ENCODE measurements around the gene TNIP1.

Gene TNIP1

DNA sequence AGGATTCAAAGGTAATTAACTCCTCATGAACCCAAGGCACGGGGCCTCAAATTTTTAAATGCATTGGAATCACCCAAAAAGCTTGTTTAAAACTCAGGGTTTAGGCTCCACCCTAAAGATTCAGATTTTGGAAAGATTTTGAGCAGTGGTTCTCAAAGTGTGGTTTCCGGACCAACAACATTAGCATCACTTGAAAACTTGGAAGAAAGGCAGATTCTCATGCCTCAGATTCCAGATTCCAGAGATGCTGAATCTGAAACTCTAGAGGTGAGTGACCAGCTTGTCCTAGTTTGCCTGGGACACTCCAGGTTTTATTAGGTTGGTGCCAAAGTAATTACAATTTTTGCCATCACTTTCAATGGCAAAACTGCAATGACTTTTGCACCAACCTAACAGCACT, 24.7 kb upstream of the TNIP1 start:
- DNase-seq (ENCODE audit: low read depth), result no peak

DNA sequence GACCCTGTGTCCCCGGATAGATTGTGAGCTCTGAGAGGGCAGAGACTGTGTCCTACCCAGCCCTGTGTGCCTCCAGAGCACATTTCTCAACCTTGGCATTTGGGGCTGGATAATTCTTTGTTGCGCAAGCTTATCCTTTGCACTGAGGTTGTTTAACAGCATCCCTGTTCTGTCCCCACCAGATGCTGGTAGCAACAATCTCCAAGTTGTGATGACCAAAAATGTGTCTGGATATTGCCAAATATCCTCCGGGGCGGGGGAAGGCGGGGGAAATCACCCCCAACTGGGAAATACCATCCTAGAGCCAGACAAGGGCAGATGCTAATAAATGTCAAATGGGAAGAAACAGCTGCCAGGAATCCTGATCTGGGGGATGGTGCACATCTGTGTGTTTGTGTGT, 24.0 kb upstream of the TNIP1 start:
- no peak for DNase-seq (ENCODE audit: low read depth)

DNA sequence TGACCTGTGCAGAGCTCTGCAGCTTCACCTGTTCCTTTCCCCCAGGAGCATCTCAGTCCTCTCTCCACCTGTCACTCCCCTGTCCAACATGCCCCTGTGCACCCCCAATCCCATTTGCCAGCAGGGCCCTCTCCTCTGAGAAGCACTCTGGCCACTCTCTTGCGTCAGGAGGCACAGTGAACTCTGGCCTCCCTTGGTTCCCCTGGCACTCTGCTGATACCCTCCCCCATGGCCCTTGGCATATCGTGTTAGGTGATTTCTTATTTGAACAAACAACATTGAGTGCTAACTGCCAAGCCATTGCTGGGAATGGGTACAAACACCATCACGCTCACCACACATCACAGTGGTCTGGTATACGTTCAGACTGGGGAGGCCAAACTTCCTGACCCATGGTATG, 20.9 kb upstream of the TNIP1 start:
- DNase-seq (ENCODE audit: low read depth), result no peak

DNA sequence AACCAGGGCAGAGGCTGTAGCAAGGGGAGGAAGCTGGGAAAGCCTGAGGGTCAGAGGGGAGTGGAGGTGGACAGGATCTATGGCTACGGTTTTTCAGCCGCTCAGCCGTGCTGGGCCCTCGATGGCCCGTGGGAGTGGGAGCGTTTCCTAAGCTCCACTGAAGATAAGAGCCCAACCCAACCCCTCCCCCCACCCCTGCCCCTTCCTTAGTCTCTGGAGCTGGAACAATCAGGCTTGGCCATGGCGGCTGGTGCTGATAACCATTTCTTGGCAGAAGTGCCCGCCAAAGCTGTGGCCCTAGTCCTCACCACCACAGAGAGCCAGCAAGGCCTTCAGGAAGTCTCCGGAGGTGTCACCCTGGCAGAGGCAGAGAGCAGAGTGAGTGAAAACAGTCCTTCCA, 20.3 kb upstream of the TNIP1 start:
- DNase-seq (ENCODE audit: low read depth), result no peak

DNA sequence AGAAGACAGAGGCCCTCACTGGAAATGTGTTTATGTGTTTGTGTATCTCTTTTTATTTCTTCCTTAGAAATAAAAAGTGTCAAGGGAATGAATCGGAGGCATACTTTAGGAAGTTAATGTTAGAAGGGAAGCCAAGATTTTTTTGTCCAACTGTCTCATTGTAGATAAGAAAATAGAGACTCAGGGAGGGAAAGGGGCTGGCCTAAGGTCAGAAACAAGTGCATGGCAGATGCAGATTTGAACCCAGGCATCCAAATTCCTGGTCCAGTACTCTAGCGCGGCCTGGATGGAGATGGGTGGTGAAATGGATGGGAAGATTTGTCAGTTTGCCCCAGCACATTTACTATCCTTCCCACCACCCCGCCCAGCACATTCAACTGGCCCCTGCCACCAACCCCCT, 19.8 kb upstream of the TNIP1 start:
- no peak for DNase-seq (ENCODE audit: low read depth)

DNA sequence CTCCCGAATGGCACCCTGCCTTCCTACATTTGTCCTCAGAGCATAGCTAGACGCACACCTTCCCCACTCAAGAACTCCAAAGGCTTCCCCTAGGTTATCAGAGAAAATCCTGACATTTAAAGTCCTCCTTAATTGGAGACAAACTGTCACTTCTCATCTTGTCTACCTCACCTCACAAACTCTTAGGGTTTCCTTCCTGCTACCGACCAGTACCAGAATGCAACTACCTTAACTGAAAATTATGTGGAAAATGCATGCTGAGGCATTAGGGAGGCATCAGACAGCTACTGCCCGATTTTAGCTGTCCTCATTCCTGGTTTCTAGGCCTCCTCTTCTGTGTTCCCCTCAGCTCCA, 17.9 kb upstream of the TNIP1 start:
- DNase-seq (ENCODE audit: low read depth), result no peak

DNA sequence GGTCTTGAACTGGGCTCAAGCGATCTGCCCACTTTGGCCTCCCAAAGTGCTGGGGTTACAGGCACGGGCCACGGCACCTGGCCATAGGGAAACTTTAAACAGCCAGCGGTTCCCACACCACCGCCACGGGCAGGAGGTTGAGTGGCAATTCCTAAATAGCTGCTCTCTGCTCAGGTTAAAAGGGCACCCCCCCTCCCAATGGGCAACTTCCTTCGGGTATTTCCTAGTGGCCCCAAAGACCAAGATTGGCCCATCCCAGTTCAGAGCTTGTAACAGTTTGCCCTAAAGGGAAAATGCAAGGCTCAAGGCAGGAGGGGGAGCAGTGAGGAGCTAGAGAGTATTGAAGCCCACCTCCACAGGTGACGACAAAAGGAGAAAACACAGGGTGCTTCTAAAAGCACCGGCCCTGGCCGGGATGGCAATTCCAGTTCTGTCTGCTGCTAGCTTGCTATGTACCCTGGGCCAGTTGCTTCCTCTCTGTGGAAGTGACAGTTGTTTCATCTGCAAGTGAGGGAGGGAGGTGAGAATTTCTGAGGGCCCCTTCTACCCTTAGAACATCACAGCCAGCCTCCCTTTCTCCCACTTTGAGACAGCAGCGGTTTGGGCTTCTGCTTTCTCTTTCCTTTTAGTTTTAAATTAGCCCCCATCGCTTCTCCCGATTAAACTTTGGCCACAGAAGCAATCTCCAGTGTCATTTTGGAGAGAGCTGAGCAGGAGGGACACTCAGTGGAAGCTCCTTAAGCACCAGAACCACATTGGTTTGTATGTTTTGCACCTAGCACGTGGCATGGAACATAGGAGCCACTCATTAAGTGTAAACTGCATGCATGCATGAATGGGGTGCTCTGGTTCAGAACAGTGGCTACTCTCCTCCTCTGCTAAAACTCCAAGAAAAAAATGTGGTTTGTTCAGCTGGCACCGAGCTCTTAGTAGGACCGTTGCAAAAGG, 17.3 kb upstream of the TNIP1 start:
- no peak for DNase-seq (ENCODE audit: low read depth)

DNA sequence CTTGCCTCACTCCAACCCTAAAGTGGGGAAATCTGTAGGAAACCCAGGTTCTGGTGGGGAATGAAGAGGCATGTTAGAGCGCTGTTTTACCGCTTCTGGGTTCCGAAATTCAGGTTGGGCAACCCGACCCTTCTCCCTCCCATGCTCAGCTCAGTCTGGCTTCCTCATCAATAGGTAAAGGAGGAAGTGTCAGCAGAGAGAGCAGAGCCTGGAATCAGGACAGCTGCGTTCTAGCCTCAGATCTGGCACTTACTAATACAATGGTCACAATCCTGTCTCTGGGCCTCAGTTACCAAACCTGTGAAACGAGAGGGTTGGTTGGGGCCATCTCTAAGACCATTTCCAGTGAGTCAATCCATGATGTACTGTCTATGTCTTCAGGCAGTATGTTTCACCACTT, 16.2 kb upstream of the TNIP1 start:
- no peak for DNase-seq (ENCODE audit: low read depth)

DNA sequence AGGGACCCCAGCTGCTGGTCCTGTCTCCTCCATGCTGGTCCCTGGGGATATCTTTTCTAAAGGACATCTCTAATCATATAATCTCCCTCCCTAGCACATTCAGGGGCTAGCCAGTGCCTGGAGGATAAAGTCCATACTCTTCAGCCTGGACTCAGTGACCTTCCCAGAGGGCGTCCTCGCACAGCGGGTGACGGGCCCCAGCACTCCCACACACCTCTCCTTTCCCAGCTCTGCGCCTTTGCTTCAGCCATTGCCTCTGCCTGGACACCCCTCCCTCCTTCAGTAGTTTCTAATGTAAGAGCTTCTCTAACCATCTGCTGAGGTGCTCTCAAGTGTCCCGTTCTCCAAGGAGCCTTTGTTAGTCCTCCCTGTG, 15.2 kb upstream of the TNIP1 start:
- no peak for DNase-seq (ENCODE audit: low read depth)

DNA sequence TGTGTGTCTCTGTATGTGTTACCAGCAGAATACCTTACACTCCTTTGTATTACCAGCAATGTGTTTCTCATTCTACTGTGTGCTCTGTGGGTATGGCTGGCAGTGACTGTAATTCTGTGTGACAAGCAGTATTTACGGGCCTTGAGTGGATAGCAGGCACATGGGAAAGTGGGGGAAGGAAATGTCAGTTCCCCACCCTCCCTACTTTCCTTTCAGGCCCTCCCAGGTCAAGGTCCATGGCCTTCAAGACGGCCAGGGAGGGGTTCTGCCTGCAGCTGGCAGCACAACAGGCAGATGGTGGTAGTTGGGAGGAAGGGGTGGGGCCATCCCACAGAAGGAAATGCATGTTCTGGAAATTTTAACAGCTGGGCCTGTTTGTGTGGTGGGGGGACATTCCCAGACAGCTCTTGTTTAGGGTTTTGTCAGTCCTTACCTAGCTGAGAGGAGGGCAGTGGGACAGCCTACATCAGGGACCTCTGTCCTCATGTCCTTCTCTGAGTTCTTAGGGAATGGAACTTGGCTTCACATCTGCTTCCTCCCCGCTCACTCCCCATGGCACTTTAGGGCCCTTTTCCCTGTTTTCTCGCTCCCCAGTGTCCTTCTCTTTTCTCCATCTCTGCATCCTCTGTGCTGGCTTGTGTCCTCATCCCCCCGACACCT, 14.6 kb upstream of the TNIP1 start:
- no peak for DNase-seq (ENCODE audit: low read depth)

DNA sequence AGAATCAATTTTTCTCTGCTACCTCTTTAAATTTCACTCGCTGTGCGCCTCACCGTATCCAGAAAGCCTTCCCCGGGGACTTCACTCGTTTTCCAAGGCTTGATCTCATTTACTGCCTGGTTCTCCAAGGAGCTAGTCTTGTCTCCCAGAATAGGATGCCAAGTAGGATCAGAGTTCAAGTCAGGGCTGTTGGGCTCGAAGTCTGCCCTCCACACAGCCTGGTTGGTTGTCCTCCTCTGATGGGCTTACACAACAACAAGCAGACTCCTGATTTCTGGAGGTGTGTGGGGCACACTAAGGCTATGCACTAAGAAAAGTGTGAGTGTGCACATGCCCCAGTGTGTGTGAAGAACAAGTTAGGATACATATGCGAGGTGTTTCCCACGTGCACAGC, 14.0 kb upstream of the TNIP1 start:
- DNase-seq (ENCODE audit: low read depth), result no peak

DNA sequence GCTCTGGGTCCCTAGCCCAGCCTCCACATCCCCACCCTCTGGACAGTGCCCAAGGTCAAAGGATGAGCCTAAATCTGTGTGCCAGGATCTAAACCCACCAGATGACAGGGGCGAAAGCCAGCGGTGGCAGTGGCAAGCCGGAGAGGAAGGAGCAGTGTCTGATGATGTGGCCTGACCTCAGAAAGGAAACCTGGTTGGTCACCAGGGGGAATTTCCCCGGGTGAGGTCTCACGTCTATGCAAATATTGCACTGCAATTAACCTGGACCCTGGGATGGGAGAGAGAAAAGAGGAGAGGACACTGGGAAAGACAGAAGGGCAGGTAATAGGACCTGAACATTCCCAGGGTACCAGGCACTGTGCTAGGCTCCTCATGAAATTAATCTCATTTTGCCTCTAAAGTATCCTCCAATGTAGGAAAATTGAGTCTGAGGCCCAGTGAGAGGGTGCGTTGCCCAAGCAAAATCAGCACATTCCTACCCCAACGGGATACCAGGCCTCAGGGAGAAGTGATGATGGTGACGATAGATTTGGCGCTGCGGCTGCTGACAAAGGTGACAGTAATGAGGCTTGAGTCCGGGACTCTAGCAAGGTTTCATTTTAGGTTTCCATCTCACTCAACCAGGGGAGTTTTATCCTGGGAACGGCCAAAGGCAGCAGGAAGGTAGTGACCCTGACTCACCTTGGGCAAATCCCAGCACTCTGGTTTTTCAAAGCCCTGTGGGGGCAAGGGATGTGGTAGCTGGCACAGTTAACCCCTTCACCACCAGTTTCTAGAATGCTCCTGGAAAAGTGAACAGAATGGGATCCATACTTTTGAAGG, 13.4 kb upstream of the TNIP1 start:
- no peak for DNase-seq (ENCODE audit: low read depth)

DNA sequence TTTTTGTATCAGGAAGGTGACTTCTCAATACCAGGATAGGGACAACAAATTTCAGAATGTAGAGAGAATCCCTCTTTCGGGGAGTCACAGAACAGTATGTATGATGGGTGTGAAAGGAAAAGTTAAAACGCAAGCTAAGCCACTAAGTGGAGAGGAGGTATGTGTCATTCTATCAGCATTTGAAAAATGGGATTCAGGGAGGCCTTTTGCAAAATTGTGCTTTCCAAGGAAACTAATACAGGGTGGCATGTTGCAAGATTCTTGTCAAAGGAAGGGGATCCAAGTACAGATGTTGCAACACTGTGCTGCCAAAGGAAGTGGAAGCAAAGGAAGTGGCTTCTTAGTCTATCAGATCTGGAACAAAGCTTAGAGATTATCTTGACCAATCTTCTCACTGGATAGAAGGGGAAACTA, 12.6 kb upstream of the TNIP1 start:
- peak; percentile 75 for DNase-seq (ENCODE audit: low read depth)

DNA sequence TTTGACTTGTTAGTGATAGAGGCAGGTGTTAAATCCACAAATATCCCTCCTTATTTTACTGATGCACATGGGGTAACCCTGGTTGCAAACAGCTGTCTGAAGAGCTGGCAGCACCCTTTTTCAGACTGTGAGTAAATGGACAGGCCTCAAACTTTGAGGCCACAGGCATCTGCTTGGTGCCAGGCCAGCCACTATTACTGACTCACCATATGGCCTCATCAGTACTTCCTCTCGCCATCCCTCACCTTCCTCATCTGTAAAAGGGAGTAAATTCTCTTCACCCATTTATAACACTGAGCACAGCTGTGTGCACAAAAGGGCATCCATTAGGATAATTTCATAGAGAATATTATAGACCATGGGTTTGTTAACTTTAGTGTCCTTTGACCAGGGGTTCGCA, 11.9 kb upstream of the TNIP1 start:
- DNase-seq (ENCODE audit: low read depth), result peak; percentile 63

DNA sequence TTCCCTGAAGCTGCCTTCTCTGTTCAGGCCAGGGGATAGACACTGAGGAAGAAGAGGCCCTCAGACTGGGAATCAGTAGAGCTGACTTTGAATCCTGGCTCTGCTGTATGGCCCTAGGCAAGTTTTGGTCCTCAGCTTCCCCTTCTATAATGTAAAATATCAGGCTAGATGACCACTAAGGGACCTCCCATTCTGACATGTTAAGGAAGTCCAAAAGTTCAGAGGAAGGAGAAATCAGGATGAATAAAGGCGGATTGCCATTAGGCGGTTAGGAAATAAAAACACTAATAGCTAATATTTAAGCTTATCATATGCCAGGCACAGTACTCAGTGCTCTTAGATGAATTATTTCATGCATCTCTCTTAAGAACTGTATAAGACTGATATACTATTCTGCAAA, 8.9 kb upstream of the TNIP1 start:
- DNase-seq (ENCODE audit: low read depth), result no peak

DNA sequence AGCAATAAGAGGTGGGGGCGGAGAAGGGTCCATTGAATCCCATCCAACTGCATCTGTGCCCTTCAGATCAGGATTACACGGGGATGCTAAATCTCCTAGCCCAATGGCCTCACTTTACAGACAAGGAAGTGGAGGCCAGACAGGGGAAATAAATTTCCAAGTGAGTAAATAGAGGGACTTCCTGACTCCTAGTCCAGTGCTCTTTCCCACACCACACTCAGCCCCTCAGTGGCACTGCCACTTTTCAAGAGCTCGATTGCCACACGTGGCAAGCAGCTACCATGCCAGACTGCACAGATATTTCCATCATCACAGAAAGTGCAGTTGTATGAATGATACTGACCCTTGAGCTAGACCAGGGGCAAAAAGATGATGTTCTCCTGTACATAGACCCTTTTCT, 8.2 kb upstream of the TNIP1 start:
- DNase-seq (ENCODE audit: low read depth), result no peak

DNA sequence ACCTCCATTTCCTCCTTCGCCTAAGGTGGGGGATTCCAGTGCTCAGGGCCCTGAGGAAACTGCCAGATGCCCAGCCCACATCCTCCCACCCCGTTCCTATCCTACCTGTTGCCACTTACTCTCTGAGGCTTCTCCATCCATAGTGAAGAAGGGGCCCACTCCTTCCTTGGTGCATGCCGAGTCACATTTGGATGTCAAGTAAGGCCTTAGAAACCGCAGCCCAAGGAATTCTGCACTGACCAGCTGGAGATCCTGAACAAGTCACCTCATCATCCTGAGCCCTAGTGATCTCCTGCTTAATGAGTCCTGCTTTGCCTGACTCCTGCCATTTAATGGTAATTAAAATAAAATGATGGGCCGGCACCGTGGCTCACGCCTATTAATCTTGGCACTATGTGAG, 6.7 kb upstream of the TNIP1 start:
- DNase-seq (ENCODE audit: low read depth), result no peak

DNA sequence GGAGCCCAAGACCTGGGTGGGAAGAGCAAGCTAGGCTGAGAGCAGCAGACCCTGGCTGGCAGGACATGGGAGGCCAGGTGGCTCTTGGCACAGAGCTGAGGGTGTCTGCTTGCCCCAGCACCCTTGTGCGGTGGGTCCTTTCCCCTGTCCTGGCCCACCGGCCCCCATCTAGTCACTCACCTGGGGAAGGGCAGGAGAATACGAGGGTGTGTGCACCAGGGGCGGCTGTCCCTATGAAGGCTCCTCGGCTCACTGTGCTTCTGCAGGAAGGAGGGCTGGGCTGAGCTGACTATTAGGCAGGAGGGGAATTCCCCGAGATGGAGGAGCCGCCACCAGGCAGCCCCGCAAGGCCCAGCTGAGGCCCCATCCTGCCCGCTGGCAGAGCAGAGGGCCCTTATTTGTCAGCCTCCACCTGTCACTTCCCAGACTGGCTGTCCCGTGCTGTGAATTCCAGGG, 6.1 kb upstream of the TNIP1 start:
- DNase-seq (ENCODE audit: low read depth), result no peak

DNA sequence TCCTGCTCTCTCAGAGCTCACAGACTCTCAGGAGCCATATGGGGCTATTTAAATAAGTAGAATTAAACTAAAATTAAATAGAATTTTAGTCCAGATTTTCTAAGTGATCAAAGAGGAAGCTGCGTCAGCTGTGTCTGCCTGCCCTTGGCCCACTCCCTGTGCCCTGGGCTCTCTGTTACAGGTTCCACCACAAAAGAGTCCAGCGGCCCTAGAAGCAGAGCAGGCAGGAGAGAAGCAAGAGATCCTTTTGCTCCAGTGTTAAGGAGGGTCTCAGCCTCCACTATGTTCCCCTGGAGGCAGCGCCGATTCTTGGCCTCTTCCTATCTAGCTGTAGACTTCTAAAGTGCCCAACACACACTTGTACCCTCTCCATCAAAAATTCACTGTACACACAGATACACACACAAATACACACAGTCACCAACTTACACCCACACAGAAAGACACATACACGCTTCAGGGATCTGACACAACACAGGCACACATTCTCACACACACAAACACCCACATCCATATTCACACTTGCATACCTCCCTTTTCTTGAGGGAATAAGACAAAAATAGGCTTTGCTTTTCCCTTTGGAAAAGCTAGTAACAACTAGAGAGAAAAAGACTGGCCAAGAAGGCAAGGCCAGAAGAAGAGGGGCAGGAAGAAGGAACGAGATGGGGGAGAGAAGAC, 5.5 kb upstream of the TNIP1 start:
- no peak for DNase-seq (ENCODE audit: low read depth)

DNA sequence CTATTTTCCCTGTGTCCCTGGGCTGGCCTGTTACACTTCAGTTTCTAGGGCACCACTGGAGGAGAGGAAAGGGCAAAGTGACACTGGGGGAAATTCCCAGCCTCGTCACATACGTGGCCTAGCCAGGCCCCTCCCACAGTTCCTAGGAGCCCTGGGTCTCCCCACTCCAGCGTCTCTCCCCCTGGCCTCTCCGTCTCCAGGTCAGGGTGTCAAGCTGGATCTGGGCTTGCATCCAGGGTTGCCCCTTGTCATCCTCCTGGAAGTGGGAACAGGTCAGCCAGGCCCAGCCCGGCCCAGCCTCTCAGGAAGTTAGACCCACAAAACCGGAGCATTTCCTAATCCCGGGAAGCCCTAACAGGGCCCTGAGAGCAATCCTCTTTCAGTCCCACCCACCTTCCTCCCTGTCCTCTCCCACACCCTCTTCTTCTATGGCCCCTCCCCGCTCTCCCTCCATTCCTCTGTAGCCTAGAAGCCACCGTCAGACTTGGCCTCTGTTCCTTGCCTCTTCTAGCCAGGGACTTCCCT, 4.7 kb upstream of the TNIP1 start:
- DNase-seq (ENCODE audit: low read depth), result no peak

DNA sequence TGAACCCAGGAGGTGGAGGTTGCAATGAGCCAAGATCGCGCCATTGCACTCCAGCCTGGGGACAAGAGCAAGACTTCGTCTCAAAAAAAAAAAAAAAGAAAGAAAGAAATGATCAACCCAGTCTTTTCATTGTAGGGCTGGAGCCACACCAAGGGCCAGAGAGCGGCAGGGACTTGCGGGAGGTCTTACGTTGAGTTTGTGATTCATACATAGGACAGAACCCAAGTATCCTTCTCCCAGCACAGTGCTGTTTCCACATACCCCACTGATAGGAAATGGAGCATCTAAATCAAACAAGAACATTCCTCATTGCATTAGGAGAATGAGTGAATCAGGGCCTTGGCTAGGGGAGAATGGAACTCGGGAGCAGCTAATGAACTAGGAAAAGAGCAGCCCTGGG, 3.5 kb upstream of the TNIP1 start:
- no peak for DNase-seq (ENCODE audit: low read depth)

DNA sequence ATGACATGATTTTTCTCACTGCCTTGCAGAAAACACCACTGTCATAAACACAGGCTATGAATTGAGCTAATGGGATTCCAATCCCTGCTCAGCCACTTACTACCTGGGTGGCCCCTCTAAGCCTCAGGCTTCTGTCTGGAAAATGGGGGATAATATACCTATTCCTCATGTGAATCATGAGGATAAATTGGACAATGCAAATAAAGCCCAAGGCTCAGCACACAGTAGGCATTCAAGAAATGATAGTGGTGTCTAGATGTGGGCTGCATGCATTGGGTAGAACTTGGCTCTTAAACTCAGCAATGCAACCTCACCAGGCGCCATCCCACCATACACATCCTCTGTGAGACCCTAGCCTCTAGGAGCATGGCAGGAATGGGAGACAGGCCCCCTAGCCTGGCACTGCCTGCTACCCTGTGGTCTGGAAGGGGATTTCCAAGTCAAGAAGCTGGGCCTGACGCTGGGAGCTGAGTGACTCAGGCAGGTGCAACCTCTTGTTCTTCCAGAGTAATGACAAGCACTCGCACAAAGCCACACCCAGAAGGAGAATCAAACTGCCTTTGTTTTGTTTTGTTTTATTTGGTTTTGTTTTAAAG, 2.3 kb upstream of the TNIP1 start:
- no peak for DNase-seq (ENCODE audit: low read depth)

Measured in HS-27A (cell line).